OCI-LY1 (cell line): ENCODE data around the gene MRFAP1.

Source experiments
- H2AFZ ChIP-seq: fragments of 200-600 bp; sonication (generic), shearing (Covaris generic); 2 replicates; pipeline ENCODE4 v1.6.0; 2014; ENCODE audit warnings: antibody characterized with exemption, mild to moderate bottlenecking, low read length
- H3F3A ChIP-seq: fragments of 200-600 bp; sonication (generic), shearing (Covaris generic); 2 replicates; pipeline ENCODE4 v1.6.0; 2014; ENCODE audit warnings: mild to moderate bottlenecking, antibody characterized with exemption, low read length, moderate library complexity; ENCODE audit not compliant: insufficient read depth
- H3K27ac ChIP-seq: fragments of 200-600 bp; sonication (generic); 2 replicates; pipeline ENCODE4 v1.5.1; 2014; ENCODE audit warnings: low read length, mixed run types, mild to moderate bottlenecking, low read depth; ENCODE audit not compliant: poor library complexity, severe bottlenecking
- H3K27me3 ChIP-seq: fragments of 200-600 bp; sonication (generic); 2 replicates; pipeline ENCODE4 v1.6.0; 2014; ENCODE audit warnings: antibody characterized with exemption, mild to moderate bottlenecking, low read length, moderate library complexity; ENCODE audit not compliant: insufficient read depth
- H3K36me3 ChIP-seq: fragments of 200-600 bp; sonication (generic); 2 replicates; pipeline ENCODE4 v1.6.1; 2014; ENCODE audit warnings: mild to moderate bottlenecking, antibody characterized with exemption, low read length, moderate library complexity, mixed read lengths; ENCODE audit not compliant: insufficient read depth
- H3K4me1 ChIP-seq: fragments of 200-600 bp; sonication (generic); 2 replicates; pipeline ENCODE4 v1.5.1; 2014; ENCODE audit warnings: mild to moderate bottlenecking, low read length, moderate library complexity; ENCODE audit not compliant: insufficient read depth, severe bottlenecking
- H3K4me2 ChIP-seq: fragments of 200-600 bp; sonication (generic), shearing (Covaris generic); 2 replicates; pipeline ENCODE4 v1.6.1; 2014; ENCODE audit warnings: low read length
- H3K4me3 ChIP-seq: fragments of 200-600 bp; sonication (generic); 2 replicates; pipeline ENCODE4 v1.5.1; 2014; ENCODE audit warnings: low read length, low read depth, mild to moderate bottlenecking, mixed read lengths; ENCODE audit not compliant: poor library complexity, severe bottlenecking
- H3K79me2 ChIP-seq: fragments of 200-600 bp; shearing (Covaris generic); 2 replicates; pipeline ENCODE4 v1.6.1; 2016; ENCODE audit warnings: mixed run types, low read length, mixed read lengths; ENCODE audit not compliant: insufficient read depth
- H3K9ac ChIP-seq: fragments of 200-600 bp; sonication (generic), shearing (Covaris generic); 2 replicates; pipeline ENCODE4 v1.6.1; 2014; ENCODE audit warnings: mild to moderate bottlenecking, low read length, mixed read lengths
- H3K9me2 ChIP-seq: fragments of 200-600 bp; sonication (generic), shearing (Covaris generic); 2 replicates; pipeline ENCODE4 v1.6.1; 2014; ENCODE audit warnings: low read depth, mild to moderate bottlenecking, low read length, mixed read lengths
- H3K9me3 ChIP-seq: fragments of 200-600 bp; shearing (Covaris generic); 2 replicates; pipeline ENCODE4 v1.6.1; 2014; ENCODE audit warnings: low read length, mixed read lengths
- H4K20me1 ChIP-seq: fragments of 200-600 bp; sonication (generic), shearing (Covaris generic); 2 replicates; pipeline ENCODE4 v1.6.0; 2016; ENCODE audit warnings: mild to moderate bottlenecking, low read length; ENCODE audit not compliant: insufficient read depth
- EZH2 ChIP-seq: fragments of 200-600 bp; sonication (generic), shearing (Covaris generic); IDR thresholded peaks from 2 replicates; pipeline ENCODE4 v1.8.0; 2017; ENCODE audit warnings: borderline replicate concordance, mixed run types, mild to moderate bottlenecking, antibody characterized with exemption, low read length, moderate library complexity, mixed read lengths
- TF ChIP-seq, protein P1 (sequence below): fragments of 200-600 bp; sonication (generic), shearing (Covaris generic); IDR thresholded peaks from 2 replicates; pipeline ENCODE4 v1.5.1; 2017; ENCODE audit warnings: mild to moderate bottlenecking, antibody characterized with exemption, low read length, moderate library complexity, mixed read lengths

MRFAP1 gene

DNA sequence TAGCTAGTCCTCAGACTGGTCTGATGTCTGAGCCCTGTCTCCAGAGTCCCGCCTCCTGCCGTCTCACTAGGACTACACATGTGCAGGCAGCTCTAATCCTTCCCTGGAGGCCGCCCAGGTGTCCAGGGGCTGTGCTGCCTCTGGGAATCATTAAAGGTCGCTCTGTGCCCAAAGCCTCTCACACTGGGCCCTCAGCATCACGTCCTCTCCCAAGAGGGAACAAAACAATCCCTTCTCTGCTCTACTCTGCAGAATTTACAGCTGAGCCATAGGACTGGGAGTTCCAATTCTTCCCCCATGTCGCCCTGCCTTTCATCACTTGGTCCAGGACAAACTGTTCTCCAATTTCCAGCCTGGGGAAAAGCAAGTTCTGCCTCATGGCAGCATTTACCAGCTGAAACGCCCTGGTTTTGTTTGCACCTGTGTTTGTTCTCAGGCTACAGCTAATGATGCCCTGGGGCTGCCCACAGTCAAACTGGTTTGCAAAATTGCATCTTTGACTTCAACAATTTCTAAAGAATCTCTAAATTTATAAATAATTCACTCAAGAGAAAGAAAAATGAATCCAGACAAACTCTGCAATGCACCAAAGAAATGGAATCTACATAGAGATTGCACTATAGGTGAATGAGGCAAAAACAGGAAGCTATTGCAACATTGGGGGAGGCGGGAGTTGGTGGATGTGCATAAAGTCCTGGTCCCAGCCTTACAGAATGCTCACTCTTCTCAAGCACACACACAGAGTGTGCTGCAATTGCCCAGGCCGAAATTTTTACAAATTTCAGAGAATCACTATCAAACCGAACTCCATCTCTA lies 7.2 kb upstream of the MRFAP1 start:
- Histone ChIP-seq H3K4me2 (peak overlapping the region; percentile 36; the same call in 1 of the 2 replicates), H2AFZ (no peak overlapping the region), H3K9me3 (no peaks in the 10 kb centered on the region), H3K27me3 (no peaks in the 10 kb centered on the region), H3K4me3 (no peak overlapping the region), H3K79me2 (no peaks in the 10 kb centered on the region), H3K27ac (peak overlapping the region; percentile 53), H3F3A (no peaks in the 10 kb centered on the region), H3K36me3 (no peaks in the 10 kb centered on the region), H3K9ac (no peak overlapping the region; the same call in 1 of the 2 replicates), H4K20me1 (no peaks in the 10 kb centered on the region), H3K9me2 (no peaks in the 10 kb centered on the region), H3K4me1 (peaks cover 23% of the 10 kb centered on the region)
- no peak for TF ChIP-seq EZH2
- TF ChIP-seq, protein P1, sequence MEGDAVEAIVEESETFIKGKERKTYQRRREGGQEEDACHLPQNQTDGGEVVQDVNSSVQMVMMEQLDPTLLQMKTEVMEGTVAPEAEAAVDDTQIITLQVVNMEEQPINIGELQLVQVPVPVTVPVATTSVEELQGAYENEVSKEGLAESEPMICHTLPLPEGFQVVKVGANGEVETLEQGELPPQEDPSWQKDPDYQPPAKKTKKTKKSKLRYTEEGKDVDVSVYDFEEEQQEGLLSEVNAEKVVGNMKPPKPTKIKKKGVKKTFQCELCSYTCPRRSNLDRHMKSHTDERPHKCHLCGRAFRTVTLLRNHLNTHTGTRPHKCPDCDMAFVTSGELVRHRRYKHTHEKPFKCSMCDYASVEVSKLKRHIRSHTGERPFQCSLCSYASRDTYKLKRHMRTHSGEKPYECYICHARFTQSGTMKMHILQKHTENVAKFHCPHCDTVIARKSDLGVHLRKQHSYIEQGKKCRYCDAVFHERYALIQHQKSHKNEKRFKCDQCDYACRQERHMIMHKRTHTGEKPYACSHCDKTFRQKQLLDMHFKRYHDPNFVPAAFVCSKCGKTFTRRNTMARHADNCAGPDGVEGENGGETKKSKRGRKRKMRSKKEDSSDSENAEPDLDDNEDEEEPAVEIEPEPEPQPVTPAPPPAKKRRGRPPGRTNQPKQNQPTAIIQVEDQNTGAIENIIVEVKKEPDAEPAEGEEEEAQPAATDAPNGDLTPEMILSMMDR = no peak

DNA sequence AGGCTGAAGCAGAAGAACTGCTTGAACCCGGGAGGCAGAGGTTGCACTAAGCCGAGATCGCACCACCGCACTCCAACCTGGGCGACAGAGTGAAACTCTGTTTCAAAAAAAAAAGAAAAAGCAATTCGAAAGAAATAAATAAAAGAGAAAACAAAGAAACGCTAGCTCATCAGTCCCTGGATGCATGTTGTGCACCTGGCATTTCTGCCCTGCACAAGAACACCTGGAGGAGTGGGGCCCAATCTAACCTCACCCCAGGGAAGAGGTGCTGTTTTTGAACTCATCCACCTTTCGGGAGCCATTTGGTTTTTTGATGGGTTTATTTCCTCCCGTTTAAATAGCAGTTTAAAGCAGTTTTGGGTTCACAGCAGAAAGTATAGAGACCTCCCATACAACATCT lies 5.7 kb upstream of the MRFAP1 start:
- peaks cover 23% of the 10 kb centered on the region for H3K4me1 ChIP-seq
- no peaks in the 10 kb centered on the region for H3F3A ChIP-seq
- no peak overlapping the region for H3K27ac ChIP-seq
- H3K4me2 ChIP-seq = no peak overlapping the region
- no peak for TF ChIP-seq EZH2
- TF ChIP-seq, protein P1 = no peak
- no peaks in the 10 kb centered on the region for H3K9me2 ChIP-seq
- no peaks in the 10 kb centered on the region for H3K9me3 ChIP-seq
- no peaks in the 10 kb centered on the region for H3K27me3 ChIP-seq
- no peak overlapping the region for H3K9ac ChIP-seq
- H3K36me3 ChIP-seq = no peaks in the 10 kb centered on the region
- no peak overlapping the region for H3K4me3 ChIP-seq
- no peaks in the 10 kb centered on the region for H4K20me1 ChIP-seq
- no peaks in the 10 kb centered on the region for H3K79me2 ChIP-seq
- no peak overlapping the region for H2AFZ ChIP-seq

DNA sequence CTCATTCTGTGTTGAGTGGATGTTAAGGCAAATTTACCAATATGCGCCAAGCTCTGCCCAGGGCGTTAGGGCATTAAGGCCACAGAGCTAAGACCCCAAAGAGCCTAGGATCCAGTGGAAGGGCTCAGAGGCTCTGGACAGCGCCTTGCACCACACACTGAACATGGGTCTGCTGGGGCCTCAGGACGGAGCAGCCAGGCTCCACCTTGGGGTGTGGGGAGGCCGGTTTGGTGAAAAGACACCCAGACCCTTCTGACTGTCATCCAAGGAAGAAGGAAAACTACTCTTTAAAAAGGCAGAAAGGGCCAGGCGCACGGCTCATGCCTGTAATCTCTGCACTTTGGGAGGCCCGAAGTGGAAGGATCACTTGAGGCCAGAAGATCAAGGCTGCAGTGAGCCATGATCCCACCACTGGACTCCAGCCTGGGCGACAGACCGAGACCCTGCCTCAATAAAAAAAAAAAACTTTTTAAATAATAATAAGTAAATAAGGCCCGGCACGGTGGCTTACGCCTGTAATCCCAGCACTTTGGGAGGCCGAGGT lies 1.3 kb upstream of the MRFAP1 start:
- Histone ChIP-seq H3K27me3 (no peaks in the 10 kb centered on the region), H3K4me2 (peak overlapping the region; percentile 19; the same call in 1 of the 2 replicates), H3K9me3 (no peaks in the 10 kb centered on the region), H4K20me1 (no peaks in the 10 kb centered on the region), H3K4me1 (peaks cover 15% of the 10 kb centered on the region), H3F3A (no peaks in the 10 kb centered on the region), H3K9ac (no peak overlapping the region; the same call in 1 of the 2 replicates), H3K36me3 (peaks cover 21% of the 10 kb centered on the region), H3K9me2 (no peaks in the 10 kb centered on the region), H3K79me2 (peaks cover 12% of the 10 kb centered on the region; the same call in 1 of the 2 replicates), H2AFZ (no peak overlapping the region), H3K27ac (no peak overlapping the region), H3K4me3 (no peak overlapping the region)
- TF ChIP-seq, protein P1 = no peak
- TF ChIP-seq EZH2 = no peak
